ENCODE measurements around the gene STOX2.

- TF ChIP-seq POLR2A (IDR thresholded peaks at IDR 0.05) = no peak
- TF ChIP-seq, protein P1, sequence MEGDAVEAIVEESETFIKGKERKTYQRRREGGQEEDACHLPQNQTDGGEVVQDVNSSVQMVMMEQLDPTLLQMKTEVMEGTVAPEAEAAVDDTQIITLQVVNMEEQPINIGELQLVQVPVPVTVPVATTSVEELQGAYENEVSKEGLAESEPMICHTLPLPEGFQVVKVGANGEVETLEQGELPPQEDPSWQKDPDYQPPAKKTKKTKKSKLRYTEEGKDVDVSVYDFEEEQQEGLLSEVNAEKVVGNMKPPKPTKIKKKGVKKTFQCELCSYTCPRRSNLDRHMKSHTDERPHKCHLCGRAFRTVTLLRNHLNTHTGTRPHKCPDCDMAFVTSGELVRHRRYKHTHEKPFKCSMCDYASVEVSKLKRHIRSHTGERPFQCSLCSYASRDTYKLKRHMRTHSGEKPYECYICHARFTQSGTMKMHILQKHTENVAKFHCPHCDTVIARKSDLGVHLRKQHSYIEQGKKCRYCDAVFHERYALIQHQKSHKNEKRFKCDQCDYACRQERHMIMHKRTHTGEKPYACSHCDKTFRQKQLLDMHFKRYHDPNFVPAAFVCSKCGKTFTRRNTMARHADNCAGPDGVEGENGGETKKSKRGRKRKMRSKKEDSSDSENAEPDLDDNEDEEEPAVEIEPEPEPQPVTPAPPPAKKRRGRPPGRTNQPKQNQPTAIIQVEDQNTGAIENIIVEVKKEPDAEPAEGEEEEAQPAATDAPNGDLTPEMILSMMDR (IDR thresholded peaks at IDR 0.05 in 8 of 11, conservative IDR thresholded peaks at IDR 0.05 in 3 of 11) = no peak
Measured at GRCh38 chr4:183968502-183968901, 63.4 kb downstream of the STOX2 start.
